Neural progenitor cell (in vitro differentiated cells): ENCODE results near the gene MARVELD2. TPM values are rescaled to one million over a fixed set of nuclear protein-coding genes. Genes with fewer than 3 reads are reported as not detected.
A peak's percentile ranks its signal among the peaks of the same experiment; 100 is the strongest.

Experiments
- DNase-seq: peaks from one replicate; pipeline ENCODE4 v3.0.0-alpha.2; 2016; ENCODE audit warnings: low spot score
- H2AFZ ChIP-seq: fragments of 200-600 bp; sonication (generic); replicated peaks from 2 replicates; pipeline ENCODE4 v1.6.1; 2016; ENCODE audit warnings: antibody characterized with exemption
- H3F3A ChIP-seq: fragments of 200-600 bp; sonication (generic); 2 replicates; pipeline ENCODE4 v1.6.1; 2016; ENCODE audit warnings: antibody characterized with exemption, low read depth
- H3K27ac ChIP-seq: fragments of 200-600 bp; sonication (generic); 2 replicates; pipeline ENCODE4 v1.5.1; 2016; ENCODE audit warnings: mild to moderate bottlenecking
- H3K27me3 ChIP-seq: fragments of 200-600 bp; sonication (generic); 2 replicates; pipeline ENCODE4 v1.6.1; 2016; ENCODE audit warnings: mild to moderate bottlenecking, moderate library complexity
- H3K36me3 ChIP-seq: fragments of 200-600 bp; sonication (generic); 2 replicates; pipeline ENCODE4 v1.5.1; 2016
- H3K4me1 ChIP-seq: fragments of 200-600 bp; sonication (generic); 2 replicates; pipeline ENCODE4 v1.6.1; 2016; ENCODE audit warnings: mixed run types
- H3K4me2 ChIP-seq: fragments of 200-600 bp; sonication (generic); 2 replicates; pipeline ENCODE4 v1.6.1; 2016
- H3K4me3 ChIP-seq: fragments of 200-600 bp; sonication (generic); 2 replicates; pipeline ENCODE4 v1.5.1; 2016
- H3K79me2 ChIP-seq: fragments of 200-600 bp; sonication (generic); 2 replicates; pipeline ENCODE4 v1.6.1; 2016; ENCODE audit warnings: low read depth
- H3K9ac ChIP-seq: fragments of 200-600 bp; sonication (generic); 2 replicates; pipeline ENCODE4 v1.6.1; 2016
- H3K9me3 ChIP-seq: fragments of 200-600 bp; sonication (generic); 2 replicates; pipeline ENCODE4 v1.5.1; 2016; ENCODE audit warnings: low read depth
- H4K20me1 ChIP-seq: fragments of 200-600 bp; sonication (generic); 2 replicates; pipeline ENCODE4 v1.6.1; 2016; ENCODE audit warnings: low read depth
- H3K27ac Mint-ChIP-seq: 3 replicates; pipeline ENCODE4 v1.8.0; 2021; ENCODE audit warnings: mixed read lengths
- H3K27me3 Mint-ChIP-seq: 2 replicates; pipeline ENCODE4 v1.8.0; 2022; ENCODE audit warnings: low read depth, mild to moderate bottlenecking, inconsistent platforms, moderate library complexity, mixed read lengths; ENCODE audit not compliant: insufficient read depth
- H3K36me3 Mint-ChIP-seq: 3 replicates; pipeline ENCODE4 v1.8.0; 2021; ENCODE audit warnings: mixed read lengths
- H3K4me1 Mint-ChIP-seq: 3 replicates; pipeline ENCODE4 v1.8.0; 2021; ENCODE audit warnings: mixed read lengths
- H3K4me3 Mint-ChIP-seq: 3 replicates; pipeline ENCODE4 v1.8.0; 2021; ENCODE audit warnings: mild to moderate bottlenecking, moderate library complexity, mixed read lengths
- H3K9me3 Mint-ChIP-seq: 3 replicates; pipeline ENCODE4 v1.8.0; 2020; ENCODE audit warnings: mixed read lengths
- CTCF ChIP-seq: fragments of 200-600 bp; sonication (generic); IDR thresholded peaks from 2 replicates; pipeline ENCODE4 v1.5.1; 2017; ENCODE audit warnings: antibody characterized with exemption, mild to moderate bottlenecking
- EZH2 ChIP-seq: fragments of 200-600 bp; sonication (generic); IDR thresholded peaks from 2 replicates; pipeline ENCODE4 v1.6.1; 2017; ENCODE audit warnings: antibody characterized with exemption, mild to moderate bottlenecking, moderate library complexity
- EZH2phosphoT487 ChIP-seq: fragments of 200-600 bp; sonication (generic); IDR thresholded peaks from 2 replicates; pipeline ENCODE4 v1.6.1; 2017; ENCODE audit warnings: antibody characterized with exemption
- total RNA-seq: library from RNA; depleted of rRNA; stranded (reverse); fragments of >200 nt; gene quantifications from 2 replicates; pipeline ENCODE4 v1.2.3, GENCODE V29; 2015; ENCODE audit warnings: low replicate concordance

The MARVELD2 gene
- 12.9 and 13.7 TPM in 2 replicates for total RNA-seq

GRCh38 chr5:69414885-69415583 lies at the start of gene MARVELD2:
Gene MARVELD2 (plus strand): TSS chr5:69415116. CDS start chr5:69419386, 4,270 bp downstream.
- peak; percentile 90 for DNase-seq
- no peak within 1 kb of the TSS for H3K27ac ChIP-seq
- no peak within 1 kb of the TSS for H3K27ac Mint-ChIP-seq
- H3K36me3 Mint-ChIP-seq: peaks cover 31% of the 10 kb centered on the region
- H3K4me3 Mint-ChIP-seq: peak within 1 kb of the TSS; percentile 79
- no peak for TF ChIP-seq EZH2phosphoT487
- peak; percentile 45 for TF ChIP-seq CTCF
- TF ChIP-seq EZH2: peak; percentile 20
- H4K20me1 ChIP-seq: peaks cover 7% of the 10 kb centered on the region
- H3K36me3 ChIP-seq: peaks cover 5% of the 10 kb centered on the region
- H3K9ac ChIP-seq: no peak within 1 kb of the TSS
- no peaks in the 10 kb centered on the region for H3K9me3 Mint-ChIP-seq
- H3K4me3 ChIP-seq: peak within 1 kb of the TSS; percentile 86
- H2AFZ ChIP-seq: peak within 1 kb of the TSS; percentile 89
- peaks cover 5% of the 10 kb centered on the region for H3K4me1 Mint-ChIP-seq
- H3K27me3 Mint-ChIP-seq: peaks cover 13% of the 10 kb centered on the region
- peak within 1 kb of the TSS; percentile 90 for H3K4me2 ChIP-seq
- peaks cover 19% of the 10 kb centered on the region for H3F3A ChIP-seq
- no peaks in the 10 kb centered on the region for H3K9me3 ChIP-seq
- H3K27me3 ChIP-seq: peaks cover 4% of the 10 kb centered on the region
- peaks cover 8% of the 10 kb centered on the region for H3K4me1 ChIP-seq
- H3K79me2 ChIP-seq: no peaks in the 10 kb centered on the region

DNA sequence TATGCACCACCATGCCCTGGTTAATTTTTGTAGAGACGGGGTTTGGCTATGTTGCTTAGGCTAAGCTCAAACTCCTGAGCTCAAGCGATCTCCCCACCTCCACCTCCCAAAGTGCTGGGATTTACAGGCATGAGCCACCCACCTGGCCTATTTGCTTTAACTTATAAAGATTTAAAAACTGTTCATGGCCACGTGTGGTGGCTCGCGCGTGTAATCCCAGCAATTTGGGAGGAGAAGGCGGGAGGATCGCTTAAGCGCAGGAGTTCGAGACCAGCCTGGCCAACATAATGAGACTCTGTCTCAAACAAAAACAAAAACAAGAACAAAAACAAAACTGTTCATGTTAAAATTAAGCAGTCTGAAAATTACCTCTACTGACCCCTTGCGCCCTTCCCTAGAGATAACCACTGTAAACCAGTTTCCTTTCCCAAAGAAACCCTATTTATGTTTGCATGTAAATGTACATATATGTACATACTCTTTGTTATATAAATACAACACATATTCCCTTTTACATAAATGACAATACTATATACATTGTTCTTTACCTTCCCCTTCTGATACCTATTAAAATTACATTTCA lies 47.1 kb upstream of the MARVELD2 start:
- peak overlapping the region; percentile 97 for H3K4me2 ChIP-seq
- peak overlapping the region; percentile 100 for H3K27ac Mint-ChIP-seq
- no peaks in the 10 kb centered on the region for H4K20me1 ChIP-seq
- no peak overlapping the region for H2AFZ ChIP-seq
- H3K4me3 Mint-ChIP-seq: peak overlapping the region; percentile 100
- peaks cover 8% of the 10 kb centered on the region for H3K36me3 ChIP-seq
- TF ChIP-seq EZH2 (no peak), CTCF (no peak), EZH2phosphoT487 (no peak)
- DNase-seq: no peak
- no peak overlapping the region for H3K27ac ChIP-seq
- H3K27me3 ChIP-seq: no peaks in the 10 kb centered on the region
- no peaks in the 10 kb centered on the region for H3K9me3 Mint-ChIP-seq
- H3K4me3 ChIP-seq: peak overlapping the region; percentile 80
- H3K9ac ChIP-seq: peak overlapping the region; percentile 88
- peaks cover 15% of the 10 kb centered on the region for H3K4me1 ChIP-seq
- H3K36me3 Mint-ChIP-seq: peaks cover 14% of the 10 kb centered on the region
- H3K9me3 ChIP-seq: no peaks in the 10 kb centered on the region
- H3K4me1 Mint-ChIP-seq: peaks cover 24% of the 10 kb centered on the region
- H3F3A ChIP-seq: peaks cover 17% of the 10 kb centered on the region
- peaks cover 88% of the 10 kb centered on the region for H3K79me2 ChIP-seq
- H3K27me3 Mint-ChIP-seq: no peaks in the 10 kb centered on the region

DNA sequence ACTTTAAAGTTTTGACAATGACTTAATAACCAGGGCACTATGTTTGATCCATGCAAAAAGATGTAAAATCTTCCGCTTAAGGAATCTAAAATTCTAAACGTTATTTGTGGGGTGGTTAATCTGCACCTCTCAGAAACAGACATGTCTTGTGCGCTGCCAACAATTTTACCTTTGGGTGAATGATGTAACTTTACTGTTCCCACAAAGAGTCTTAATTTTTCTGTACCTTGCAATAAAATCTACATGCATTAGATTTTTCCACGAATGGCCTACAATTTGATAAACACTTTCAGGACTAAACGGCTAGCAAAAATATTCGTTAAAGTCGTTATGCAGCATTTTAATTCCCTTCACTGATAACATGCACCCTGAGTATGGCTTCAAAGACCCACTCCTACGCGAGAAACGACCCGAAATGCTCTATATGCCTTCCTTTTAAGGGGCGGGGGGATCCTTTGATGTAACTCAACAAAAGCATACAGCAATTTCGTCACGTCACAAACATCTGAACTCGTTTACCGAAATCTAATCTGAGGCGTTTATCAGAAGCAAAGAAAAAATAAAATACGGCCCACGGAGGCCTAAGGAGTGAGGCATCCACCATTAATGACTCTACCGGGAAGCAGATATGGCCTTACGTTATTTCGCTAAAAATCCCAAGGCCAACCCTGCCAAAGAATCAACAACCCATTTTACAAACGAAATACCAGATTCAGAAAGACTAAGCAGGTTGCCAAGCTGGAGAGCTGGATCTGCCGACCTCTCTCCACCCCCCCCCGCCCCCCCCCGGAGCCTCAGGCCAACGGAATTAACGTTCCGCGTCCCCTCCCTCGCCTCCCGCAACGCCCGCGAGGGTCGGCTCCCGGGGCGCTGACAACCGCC lies 46.2 kb upstream of the MARVELD2 start:
- Histone ChIP-seq H3K4me1 (peaks cover 15% of the 10 kb centered on the region), H3K9ac (peak overlapping the region; percentile 88), H3K4me3 (peak overlapping the region; percentile 80), H3K27me3 (no peaks in the 10 kb centered on the region), H3K9me3 (no peaks in the 10 kb centered on the region), H3K4me2 (peak overlapping the region; percentile 97), H3K36me3 (peaks cover 8% of the 10 kb centered on the region), H2AFZ (peak overlapping the region; percentile 86), H3F3A (peaks cover 17% of the 10 kb centered on the region), H3K27ac (peak overlapping the region; percentile 99), H4K20me1 (no peaks in the 10 kb centered on the region), H3K79me2 (peaks cover 83% of the 10 kb centered on the region)
- Mint-ChIP-seq H3K27ac (peak overlapping the region; percentile 100), H3K36me3 (peaks cover 16% of the 10 kb centered on the region), H3K4me1 (peaks cover 24% of the 10 kb centered on the region), H3K4me3 (peak overlapping the region; percentile 100), H3K27me3 (no peaks in the 10 kb centered on the region), H3K9me3 (no peaks in the 10 kb centered on the region)
- TF ChIP-seq EZH2 (no peak), EZH2phosphoT487 (no peak), CTCF (no peak)
- DNase-seq: peak; percentile 39
